Colonic mucosa (tissue), 4 donors: Measurements from ENCODE around the gene RCBTB1. TPM values are rescaled to one million over a fixed set of nuclear protein-coding genes. Genes with fewer than 3 reads are reported as not detected.
A peak's percentile ranks its signal among the peaks of the same experiment; 100 is the strongest.

Experiments
- DNase-seq: peaks from one replicate; pipeline ENCODE4 v3.0.0-alpha.2; 2020
- H3K27ac ChIP-seq: fragments of 200-600 bp; one replicate; pipeline ENCODE4 v1.8.0; 2021
- H3K27me3 ChIP-seq: fragments of 200-600 bp; one replicate; pipeline ENCODE4 v1.8.0; 2021
- H3K36me3 ChIP-seq: fragments of 200-600 bp; one replicate; pipeline ENCODE4 v1.8.0; 2021
- H3K4me1 ChIP-seq: fragments of 200-600 bp; one replicate; pipeline ENCODE4 v1.8.0; 2021; ENCODE audit warnings: mild to moderate bottlenecking
- H3K4me3 ChIP-seq: fragments of 200-600 bp; one replicate; pipeline ENCODE4 v1.8.0; 2021
- H3K9ac ChIP-seq, 2 donors: one replicate each; pipeline ENCODE4 v1.7.0; 2013; ENCODE audit warnings: control low read depth in 2 of 2, low read depth in 2 of 2, low read length in 2 of 2
- H3K9me3 ChIP-seq: fragments of 200-600 bp; one replicate; pipeline ENCODE4 v1.8.0; 2021
- intact Hi-C: fragments of 100-400 bp; cut with DNase I; formaldehyde crosslinking; loops from one replicate; pipeline ENCODE4 v1.14.1; 2022
- total RNA-seq, 2 donors: library from RNA; stranded (reverse); fragmentation: NEBNext Ultra II Directional in 1 of 2; extraction: Animal tissue kit (Norgen Biotek cat#: 25700) in 1 of 2; gene quantifications; one replicate each; pipeline ENCODE4 v1.2.1, GENCODE V29; 2021
- TF ChIP-seq, protein P1 (sequence below): fragments of 200-600 bp; IDR thresholded peaks from one replicate; pipeline ENCODE4 v1.8.0; 2022; ENCODE audit warnings: antibody characterized with exemption, mild to moderate bottlenecking
- donor health status: healthy.
- donor health status: DM: no; HTN: no; CAD: no.
- donor health status: DM: no; HTN: no; CAD: no.

RCBTB1 gene
- total RNA-seq, 2 donors from 2014 or later = 6.2 to 7.5 TPM

DNA sequence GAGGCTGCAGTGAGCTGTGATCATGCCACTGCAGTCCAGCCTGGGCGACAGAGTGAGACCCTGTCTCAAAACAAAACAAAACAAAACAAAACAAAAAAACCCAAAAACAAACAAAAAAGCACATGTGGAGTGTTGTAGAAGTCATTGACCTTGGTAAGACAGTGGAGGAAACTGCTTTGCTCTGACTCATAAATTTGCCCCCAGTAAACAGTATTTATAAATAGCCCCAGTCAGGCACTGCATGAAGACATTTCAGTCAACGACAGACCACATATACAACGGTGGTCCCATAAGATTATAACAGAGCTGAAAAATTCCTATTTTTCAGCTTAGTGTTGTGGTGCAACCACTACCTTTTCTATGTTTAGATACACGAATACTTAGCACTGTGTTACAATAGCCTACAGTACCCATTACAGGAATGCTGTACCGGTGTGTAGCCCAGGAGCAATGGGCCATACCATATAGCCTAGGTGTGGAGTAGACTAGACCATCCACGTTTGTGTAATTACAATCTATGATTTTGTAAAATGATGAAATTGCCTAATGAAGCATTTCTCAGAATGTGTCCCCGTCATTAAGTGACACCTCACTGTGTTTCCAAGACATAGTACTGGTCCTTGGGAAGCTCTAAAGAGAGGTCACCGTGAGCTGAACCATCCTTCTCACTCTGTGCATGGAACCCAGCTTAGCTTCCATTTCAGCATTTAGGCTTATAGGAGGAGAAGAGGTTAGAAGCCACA is 44.0 kb upstream of the RCBTB1 start:
- Histone ChIP-seq H3K9ac (no peak overlapping the region), H3K27me3 (no peaks in the 10 kb centered on the region), H3K4me3 (peak overlapping the region; percentile 19), H3K4me1 (peaks cover 3% of the 10 kb centered on the region), H3K9me3 (no peaks in the 10 kb centered on the region), H3K36me3 (no peaks in the 10 kb centered on the region), H3K27ac (no peak overlapping the region)
- DNase-seq = no peak
- intact Hi-C loops = no loop called here
- TF ChIP-seq, protein P1, sequence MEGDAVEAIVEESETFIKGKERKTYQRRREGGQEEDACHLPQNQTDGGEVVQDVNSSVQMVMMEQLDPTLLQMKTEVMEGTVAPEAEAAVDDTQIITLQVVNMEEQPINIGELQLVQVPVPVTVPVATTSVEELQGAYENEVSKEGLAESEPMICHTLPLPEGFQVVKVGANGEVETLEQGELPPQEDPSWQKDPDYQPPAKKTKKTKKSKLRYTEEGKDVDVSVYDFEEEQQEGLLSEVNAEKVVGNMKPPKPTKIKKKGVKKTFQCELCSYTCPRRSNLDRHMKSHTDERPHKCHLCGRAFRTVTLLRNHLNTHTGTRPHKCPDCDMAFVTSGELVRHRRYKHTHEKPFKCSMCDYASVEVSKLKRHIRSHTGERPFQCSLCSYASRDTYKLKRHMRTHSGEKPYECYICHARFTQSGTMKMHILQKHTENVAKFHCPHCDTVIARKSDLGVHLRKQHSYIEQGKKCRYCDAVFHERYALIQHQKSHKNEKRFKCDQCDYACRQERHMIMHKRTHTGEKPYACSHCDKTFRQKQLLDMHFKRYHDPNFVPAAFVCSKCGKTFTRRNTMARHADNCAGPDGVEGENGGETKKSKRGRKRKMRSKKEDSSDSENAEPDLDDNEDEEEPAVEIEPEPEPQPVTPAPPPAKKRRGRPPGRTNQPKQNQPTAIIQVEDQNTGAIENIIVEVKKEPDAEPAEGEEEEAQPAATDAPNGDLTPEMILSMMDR = no peak

DNA sequence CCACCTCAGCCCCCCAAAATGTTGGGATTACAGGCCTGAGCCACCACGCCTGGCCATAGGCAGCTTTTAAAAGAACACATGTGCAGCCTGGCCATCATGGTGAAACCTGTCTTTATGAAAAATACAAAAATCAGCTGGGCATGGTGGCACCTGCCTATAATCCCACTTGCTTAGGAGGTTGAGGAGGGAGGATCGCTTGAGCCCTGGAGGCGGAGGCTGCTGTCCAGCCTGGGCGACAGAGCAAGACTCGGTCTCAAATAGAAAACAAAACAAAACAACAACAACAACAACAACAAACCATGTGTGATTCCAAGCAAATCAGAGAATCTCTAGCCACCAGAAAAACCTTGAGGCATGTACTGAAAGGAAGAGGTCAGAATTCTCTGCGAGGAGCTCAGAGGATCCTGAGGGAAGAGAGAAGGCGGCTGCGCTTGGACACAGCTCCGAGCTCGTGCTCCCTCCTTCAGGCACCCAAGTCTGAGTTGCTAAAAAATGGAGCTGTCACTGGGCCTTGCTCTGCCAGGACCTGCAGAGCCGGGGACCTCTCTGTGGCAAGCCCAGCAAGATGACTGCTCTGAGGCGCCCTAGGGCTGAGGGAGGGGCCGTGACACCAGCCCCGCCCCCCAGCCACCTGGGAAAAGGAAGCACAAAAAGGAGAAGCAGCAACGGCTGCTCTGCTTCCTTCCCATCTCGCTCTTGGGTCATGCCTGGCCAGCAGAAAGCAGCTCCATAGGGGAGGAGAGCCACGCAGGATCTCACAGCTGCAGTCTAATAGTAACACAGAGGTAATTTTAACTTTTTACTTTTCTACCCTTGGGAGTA is 42.7 kb upstream of the RCBTB1 start, which contains the start of gene ARL11:
Gene ARL11, plus strand, starts transcription at position 677 of the 822 bp plus-strand sequence. CDS start 1,941 bp downstream, outside the sequence.
- peak; percentile 79 for DNase-seq
- intact Hi-C loops = no loop called here
- Histone ChIP-seq H3K9ac (peak within 1 kb of the TSS; percentile 36 to 41), H3K27me3 (no peaks in the 10 kb centered on the region), H3K9me3 (no peaks in the 10 kb centered on the region), H3K4me3 (peak within 1 kb of the TSS; percentile 19), H3K27ac (no peak within 1 kb of the TSS), H3K4me1 (peaks cover 3% of the 10 kb centered on the region), H3K36me3 (no peaks in the 10 kb centered on the region)
- TF ChIP-seq, protein P1 = no peak

DNA sequence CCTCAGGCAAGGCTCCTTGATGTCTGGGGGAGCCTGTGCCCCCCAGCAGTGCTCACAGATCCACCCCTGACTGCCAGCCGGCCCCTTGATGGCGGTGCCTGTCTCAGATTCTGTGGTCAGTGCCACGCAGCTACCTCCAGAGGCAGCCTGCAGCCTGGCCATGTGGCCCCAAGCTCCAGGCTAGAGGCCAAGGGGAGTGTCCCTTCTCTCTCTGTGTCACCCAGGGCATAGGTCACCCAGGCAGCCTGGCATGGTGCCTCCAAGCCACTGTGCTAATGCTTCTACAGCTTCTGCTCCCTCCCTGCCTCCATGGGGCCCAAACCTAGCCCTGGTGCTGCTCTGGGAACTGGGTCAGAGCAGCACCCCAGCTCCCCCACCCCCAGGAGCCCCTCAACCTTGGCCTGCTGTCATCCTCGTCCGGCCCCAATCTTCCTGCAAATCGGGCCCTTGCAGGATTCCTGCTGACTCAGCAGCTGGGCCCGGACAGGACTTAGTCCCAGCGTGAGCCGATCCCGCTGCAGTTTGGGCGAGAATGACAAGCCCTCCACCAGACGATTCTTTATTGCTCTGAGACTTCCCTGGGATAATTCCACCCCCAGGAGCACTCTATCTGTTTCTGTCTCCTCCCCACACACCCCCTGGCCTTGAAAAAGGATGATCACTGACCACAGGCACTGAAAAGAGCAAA is 40.2 kb upstream of the RCBTB1 start:
- H3K27ac ChIP-seq = peak overlapping the region; percentile 37
- H3K27me3 ChIP-seq = no peaks in the 10 kb centered on the region
- no peak overlapping the region for H3K4me3 ChIP-seq
- H3K4me1 ChIP-seq = peaks cover 3% of the 10 kb centered on the region
- no peak overlapping the region for H3K9ac ChIP-seq
- intact Hi-C loops = no loop called here
- no peaks in the 10 kb centered on the region for H3K9me3 ChIP-seq
- DNase-seq = peak; percentile 83
- TF ChIP-seq, protein P1 = no peak
- no peaks in the 10 kb centered on the region for H3K36me3 ChIP-seq

DNA sequence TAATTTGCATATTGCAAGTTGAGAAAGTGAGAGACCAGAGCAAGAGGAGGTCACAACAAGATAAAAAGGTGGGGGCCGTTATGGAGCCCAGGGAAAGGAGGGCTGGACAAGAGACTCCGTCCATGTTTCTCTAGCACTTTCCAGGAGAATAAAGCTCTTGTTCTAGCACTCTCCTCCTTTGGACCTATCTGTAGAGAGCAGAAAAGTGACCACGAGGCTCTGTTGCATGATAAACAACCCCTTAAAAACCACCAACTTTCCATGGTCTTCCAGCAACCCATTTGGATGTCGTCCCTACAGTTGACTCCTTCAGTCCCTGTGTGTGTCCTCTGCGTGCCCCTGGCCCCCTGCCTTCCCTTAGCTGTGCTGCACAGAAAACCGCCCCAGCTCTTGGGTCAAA is 38.9 kb upstream of the RCBTB1 start:
- Histone ChIP-seq H3K9me3 (no peaks in the 10 kb centered on the region), H3K36me3 (no peaks in the 10 kb centered on the region), H3K4me3 (no peak overlapping the region), H3K27ac (no peak overlapping the region), H3K9ac (no peak overlapping the region), H3K27me3 (no peaks in the 10 kb centered on the region), H3K4me1 (peaks cover 3% of the 10 kb centered on the region)
- TF ChIP-seq, protein P1 = no peak
- no peak for DNase-seq
- intact Hi-C loops = no loop called here
